HEK293T (cell line): ENCODE results near the gene TP53.

ENCODE experiments used
- CTCF ChIA-PET: fragments of 350-600 bp; formaldehyde crosslinking; extraction: SDS; loops from one replicate; lab custom pipeline; 2021; ENCODE audit warnings: antibody characterized with exemption, inconsistent platforms; lab: Yijun Ruan, JAX
- POLR2A ChIA-PET: fragments of 350-600 bp; formaldehyde crosslinking; extraction: SDS; loops from one replicate; lab custom pipeline; 2020; ENCODE audit warnings: antibody characterized with exemption, inconsistent platforms; lab: Yijun Ruan, JAX
- DNase-seq: peaks from one replicate; pipeline ENCODE4 v3.0.0; 2012; ENCODE audit warnings: mixed read lengths; ENCODE audit errors: extremely low spot score
- ARNT ChIP-seq: fragments of 450-650 bp; IDR thresholded peaks from 2 replicates; pipeline ENCODE4 v1.6.1; 2017; ENCODE audit warnings: mild to moderate bottlenecking
- BHLHE40 ChIP-seq: fragments of 450-650 bp; IDR thresholded peaks from 2 replicates; pipeline ENCODE4 v1.6.1; 2016; ENCODE audit warnings: mild to moderate bottlenecking, moderate library complexity, borderline replicate concordance
- CTBP1 ChIP-seq: fragments of 450-650 bp; IDR thresholded peaks from 2 replicates; pipeline ENCODE4 v1.6.1; 2016; ENCODE audit warnings: borderline replicate concordance
- ELF4 ChIP-seq: fragments of 450-650 bp; IDR thresholded peaks from 2 replicates; pipeline ENCODE4 v1.6.1; 2017; ENCODE audit warnings: antibody characterized with exemption
- FOXA1 ChIP-seq: fragments of 450-650 bp; IDR thresholded peaks from 2 replicates; pipeline ENCODE4 v1.6.1; 2016; ENCODE audit warnings: mild to moderate bottlenecking
- FOXK2 ChIP-seq: fragments of 450-650 bp; IDR thresholded peaks from 2 replicates; pipeline ENCODE4 v1.6.1; 2016; ENCODE audit warnings: mild to moderate bottlenecking
- FOXM1 ChIP-seq: fragments of 450-650 bp; IDR thresholded peaks from 2 replicates; pipeline ENCODE4 v1.6.1; 2017; ENCODE audit warnings: mild to moderate bottlenecking, borderline replicate concordance
- HDGF ChIP-seq: fragments of 450-650 bp; IDR thresholded peaks from 2 replicates; pipeline ENCODE4 v1.6.1; 2017; ENCODE audit warnings: antibody characterized with exemption, borderline replicate concordance
- L3MBTL2 ChIP-seq: fragments of 450-650 bp; conservative IDR thresholded peaks from 2 replicates; pipeline ENCODE4 v1.6.1; 2016; ENCODE audit warnings: mild to moderate bottlenecking
- LEF1 ChIP-seq: fragments of 450-650 bp; IDR thresholded peaks from 2 replicates; pipeline ENCODE4 v1.6.1; 2017; ENCODE audit warnings: mild to moderate bottlenecking, borderline replicate concordance
- NFRKB ChIP-seq: fragments of 450-650 bp; IDR thresholded peaks from 2 replicates; pipeline ENCODE4 v1.6.1; 2016; ENCODE audit warnings: mild to moderate bottlenecking, moderate library complexity
- PKNOX1 ChIP-seq: fragments of 450-650 bp; IDR thresholded peaks from 2 replicates; pipeline ENCODE4 v1.6.1; 2016
- SP1 ChIP-seq: fragments of 450-650 bp; IDR thresholded peaks from 2 replicates; pipeline ENCODE4 v1.6.1; 2017
- SUZ12 ChIP-seq: fragments of 450-650 bp; IDR thresholded peaks from 2 replicates; pipeline ENCODE4 v1.6.1; 2016; ENCODE audit warnings: mild to moderate bottlenecking
- TARDBP ChIP-seq: fragments of 450-650 bp; IDR thresholded peaks from 2 replicates; pipeline ENCODE4 v1.6.1; 2016
- ZNF384 ChIP-seq: fragments of 450-650 bp; IDR thresholded peaks from 2 replicates; pipeline ENCODE4 v1.6.1; 2016

Gene TP53

DNA sequence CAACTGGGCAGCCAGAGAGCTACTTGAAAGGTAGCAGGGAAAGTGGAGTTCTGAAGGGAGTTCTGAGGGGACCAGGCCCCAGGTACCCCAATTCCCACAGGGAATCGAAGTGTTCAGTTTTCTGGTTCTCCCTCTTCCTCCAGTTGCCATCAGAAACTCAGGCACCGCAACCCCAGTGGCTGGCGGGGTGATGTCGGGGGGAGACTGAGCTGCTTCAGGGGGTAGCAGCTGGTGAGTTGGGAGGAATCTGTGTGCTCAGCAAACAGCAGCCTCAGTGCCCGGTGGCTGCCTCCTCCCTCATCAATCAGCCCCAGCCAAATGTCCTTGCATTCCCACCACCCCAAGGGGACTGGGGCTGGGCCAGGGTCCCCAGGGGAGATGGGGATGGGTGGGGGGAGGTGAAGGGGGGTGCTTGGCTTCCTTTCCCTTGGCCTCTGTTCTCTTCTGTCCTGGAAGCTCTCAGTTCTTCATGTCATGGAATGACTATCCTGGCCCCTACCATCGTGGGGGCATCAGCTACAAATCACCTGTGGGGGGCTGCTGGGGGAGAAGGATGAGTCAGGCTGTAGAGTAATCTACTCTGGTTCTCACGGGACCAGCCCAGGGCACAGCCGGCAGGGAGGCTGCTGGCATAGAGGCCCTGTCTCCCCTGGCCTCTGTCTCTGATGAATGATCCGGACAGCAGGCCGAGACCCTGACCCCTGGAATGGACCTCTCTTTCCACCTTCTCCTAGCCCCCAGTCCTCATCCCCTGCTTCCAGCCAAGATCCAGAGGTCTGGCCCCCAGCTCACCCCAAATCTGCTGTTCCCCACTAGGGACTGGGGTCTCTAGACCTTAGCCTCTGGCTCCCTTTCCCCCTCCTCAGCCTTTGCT lies 27.7 kb upstream of the TP53 start:
- TF ChIP-seq CTBP1 = no peak
- no peak for TF ChIP-seq ELF4
- no peak for TF ChIP-seq TARDBP
- no peak for TF ChIP-seq FOXM1
- TF ChIP-seq FOXK2 = no peak
- no peak for TF ChIP-seq HDGF
- TF ChIP-seq SP1 = no peak
- no peak for TF ChIP-seq SUZ12
- no peak for TF ChIP-seq ZNF384
- TF ChIP-seq PKNOX1 = no peak
- no peak for TF ChIP-seq LEF1
- no peak for TF ChIP-seq ARNT
- no peak for TF ChIP-seq NFRKB
- no peak for TF ChIP-seq BHLHE40
- no peak for TF ChIP-seq L3MBTL2
- TF ChIP-seq FOXA1 = no peak
- ChIA-PET POLR2A (interaction anchor here (0.7 to 3.0 kb wide), 6 partner anchors 8 to 29 kb away, joined by 3 to 19 read pairs (median 4); partner anchors contain the start of genes TP53 and WRAP53), CTCF (interaction anchor here (0.5 to 2.0 kb wide), 2 partner anchors 27 to 83 kb away, joined by 3 to 8 read pairs; partner anchors contain the start of gene TP53)
- no peak for DNase-seq

DNA sequence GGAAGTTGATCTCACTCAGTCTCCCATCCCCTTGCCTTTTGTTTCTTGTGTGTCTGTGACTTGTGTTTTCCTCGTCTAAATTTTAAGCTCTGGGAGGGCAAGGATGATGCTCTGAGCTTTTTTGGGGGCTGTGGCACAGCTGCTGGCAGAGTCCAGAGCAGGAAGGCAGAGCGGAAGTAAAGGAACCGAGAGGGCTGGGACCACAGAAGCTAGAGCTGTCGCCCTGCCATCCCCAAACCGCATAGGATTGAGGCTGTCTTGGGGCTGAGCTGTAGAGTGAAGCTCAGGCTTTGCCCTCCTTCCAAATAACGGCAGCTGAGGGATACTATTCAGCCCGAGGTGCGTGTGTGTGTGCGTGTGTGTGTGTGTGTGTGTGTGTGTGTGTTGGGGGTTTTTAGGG lies 26.5 kb upstream of the TP53 start:
- POLR2A ChIA-PET = interaction anchor here (1.0 to 2.4 kb wide), 4 partner anchors 9 to 28 kb away, joined by 3 to 8 read pairs (median 3); partner anchors contain the start of genes EFNB3 and WRAP53
- no peak for TF ChIP-seq CTBP1
- no peak for TF ChIP-seq SP1
- no peak for TF ChIP-seq NFRKB
- TF ChIP-seq ARNT = no peak
- CTCF ChIA-PET = interaction anchor here (2.0 kb wide), 1 partner anchor 26 kb away, joined by 8 read pairs; the partner anchor contains the start of gene TP53
- DNase-seq = no peak

DNA sequence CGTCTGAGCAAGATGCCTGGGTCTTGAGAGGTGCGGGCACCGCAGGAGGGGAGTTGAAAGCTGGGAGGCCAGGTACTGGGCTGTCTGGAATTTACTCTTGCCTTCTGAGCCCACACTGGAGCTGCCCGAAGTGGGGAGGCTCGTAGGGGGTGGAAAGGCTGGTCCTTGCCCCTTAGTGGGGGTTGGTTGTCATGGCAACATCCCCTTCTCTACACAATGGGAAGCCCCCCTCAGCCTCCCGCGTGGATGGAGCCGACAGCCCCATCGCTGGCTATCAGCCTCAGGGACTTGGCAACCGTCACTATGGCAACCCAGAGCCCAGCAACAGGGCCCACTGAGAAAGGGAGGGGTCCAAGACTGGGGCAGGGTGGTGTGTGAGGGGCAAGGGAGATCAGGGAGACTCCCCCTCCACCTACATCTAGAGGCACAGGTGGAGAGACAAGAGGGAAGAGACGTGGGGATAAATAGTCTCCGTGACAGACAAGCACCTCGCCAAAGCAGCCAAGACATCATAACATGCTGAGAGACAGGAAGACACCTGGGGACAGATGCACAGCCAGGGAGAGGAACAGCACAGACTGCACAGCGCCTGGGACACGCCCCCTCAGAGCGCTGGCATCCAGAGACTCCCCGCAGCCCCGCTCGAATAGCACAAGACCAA lies 25.0 kb upstream of the TP53 start:
- no peak for TF ChIP-seq LEF1
- no peak for TF ChIP-seq FOXM1
- TF ChIP-seq SUZ12 = no peak
- no peak for TF ChIP-seq FOXK2
- TF ChIP-seq PKNOX1 = no peak
- TF ChIP-seq ELF4 = no peak
- no peak for TF ChIP-seq CTBP1
- TF ChIP-seq L3MBTL2 = no peak
- no peak for TF ChIP-seq NFRKB
- no peak for TF ChIP-seq SP1
- no peak for TF ChIP-seq FOXA1
- TF ChIP-seq ARNT = no peak
- TF ChIP-seq BHLHE40 = no peak
- TF ChIP-seq TARDBP = no peak
- TF ChIP-seq HDGF = no peak
- no peak for TF ChIP-seq ZNF384
- ChIA-PET CTCF (no interaction called here), POLR2A (interaction anchor here (3.0 kb wide), 1 partner anchor 25 kb away, joined by 8 read pairs; the partner anchor contains the start of genes TP53 and WRAP53)
- no peak for DNase-seq

DNA sequence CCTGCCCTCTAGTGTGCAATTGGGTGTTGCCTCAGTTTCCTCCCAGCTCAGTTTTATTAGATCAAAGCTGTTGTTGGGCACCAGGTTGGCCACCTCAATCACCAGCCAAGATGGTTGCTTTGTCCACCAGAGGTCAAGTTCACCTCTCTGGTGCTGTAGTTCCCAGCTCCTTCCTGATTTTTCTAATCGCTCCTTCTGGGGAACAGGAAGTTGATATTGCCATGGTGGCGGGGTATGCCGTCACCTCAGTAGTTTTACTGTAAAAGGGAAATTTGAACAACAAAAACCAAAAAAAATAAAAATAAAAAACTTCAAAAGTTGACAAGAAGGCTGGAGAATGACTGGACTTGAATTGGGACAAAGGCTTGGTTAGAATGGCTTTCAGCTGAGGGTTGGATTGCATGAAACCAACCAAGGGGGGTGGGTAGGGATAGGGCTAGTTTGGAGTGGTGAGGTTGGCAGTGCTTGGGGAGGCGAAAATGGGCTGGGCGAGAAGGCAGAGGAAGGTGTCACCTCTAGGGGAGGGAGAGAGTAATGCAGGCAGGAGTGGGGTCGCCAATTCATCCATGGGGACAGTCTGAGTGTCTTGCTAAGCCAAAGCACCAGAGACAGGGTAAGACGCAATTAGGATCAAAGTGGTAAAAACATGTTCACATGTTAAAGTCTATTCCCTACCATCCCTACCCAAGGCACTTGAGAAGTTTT lies 23.9 kb upstream of the TP53 start:
- POLR2A ChIA-PET = interaction anchor here (3.0 kb wide), 1 partner anchor 24 kb away, joined by 8 read pairs; the partner anchor contains the start of genes TP53 and WRAP53
- DNase-seq = peak; percentile 53
- TF ChIP-seq ELF4 (no peak), ARNT (no peak), BHLHE40 (no peak), ZNF384 (no peak), HDGF (no peak), TARDBP (no peak), FOXK2 (no peak), SP1 (no peak), CTBP1 (no peak), LEF1 (no peak), L3MBTL2 (no peak), PKNOX1 (no peak), FOXM1 (no peak), SUZ12 (no peak), NFRKB (no peak), FOXA1 (no peak)
- CTCF ChIA-PET = interaction anchor here (0.7 kb wide), 1 partner anchor 19 kb away, joined by 3 read pairs; no protein-coding TSS in a partner anchor
